ENCODE measurements around the gene TOLLIP.

DNA sequence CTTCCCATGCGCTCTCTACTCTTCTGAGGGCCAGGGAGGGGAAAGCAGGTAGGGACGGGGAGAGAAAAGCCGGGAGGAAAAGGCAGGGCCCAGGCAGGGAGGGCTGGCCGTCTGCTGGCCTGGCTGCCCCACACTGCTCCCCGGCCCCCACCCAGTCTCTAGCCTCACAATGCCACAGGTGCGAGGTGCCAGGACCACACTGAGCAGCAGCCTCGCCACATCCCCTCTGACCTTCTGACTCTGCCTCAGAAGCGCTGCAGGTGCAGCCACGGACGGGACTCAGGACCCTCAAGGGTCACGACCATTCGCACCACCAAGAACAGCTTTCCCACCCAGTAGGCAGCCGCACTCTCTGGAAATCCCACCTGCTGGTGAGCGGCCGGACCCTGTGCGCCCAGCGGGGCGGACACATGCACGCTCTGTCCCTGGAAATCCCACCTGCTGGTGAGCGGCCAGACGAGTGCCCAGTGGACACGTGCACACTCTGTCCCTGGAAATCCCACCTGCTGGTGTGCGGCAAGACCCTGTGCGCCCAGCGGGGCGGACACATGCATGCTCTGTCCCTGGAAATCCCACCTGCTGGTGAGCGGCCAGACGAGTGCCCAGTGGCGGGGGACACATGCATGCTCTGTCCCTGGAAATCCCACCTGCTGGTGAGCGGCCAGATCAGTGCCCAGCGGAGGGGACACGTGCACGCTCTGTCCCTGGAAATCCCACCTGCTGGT lies 20.1 kb downstream of the TOLLIP start:
- TF ChIP-seq EP300 (IDR thresholded peaks at IDR 0.05), result no peak
- TF ChIP-seq, protein P1, sequence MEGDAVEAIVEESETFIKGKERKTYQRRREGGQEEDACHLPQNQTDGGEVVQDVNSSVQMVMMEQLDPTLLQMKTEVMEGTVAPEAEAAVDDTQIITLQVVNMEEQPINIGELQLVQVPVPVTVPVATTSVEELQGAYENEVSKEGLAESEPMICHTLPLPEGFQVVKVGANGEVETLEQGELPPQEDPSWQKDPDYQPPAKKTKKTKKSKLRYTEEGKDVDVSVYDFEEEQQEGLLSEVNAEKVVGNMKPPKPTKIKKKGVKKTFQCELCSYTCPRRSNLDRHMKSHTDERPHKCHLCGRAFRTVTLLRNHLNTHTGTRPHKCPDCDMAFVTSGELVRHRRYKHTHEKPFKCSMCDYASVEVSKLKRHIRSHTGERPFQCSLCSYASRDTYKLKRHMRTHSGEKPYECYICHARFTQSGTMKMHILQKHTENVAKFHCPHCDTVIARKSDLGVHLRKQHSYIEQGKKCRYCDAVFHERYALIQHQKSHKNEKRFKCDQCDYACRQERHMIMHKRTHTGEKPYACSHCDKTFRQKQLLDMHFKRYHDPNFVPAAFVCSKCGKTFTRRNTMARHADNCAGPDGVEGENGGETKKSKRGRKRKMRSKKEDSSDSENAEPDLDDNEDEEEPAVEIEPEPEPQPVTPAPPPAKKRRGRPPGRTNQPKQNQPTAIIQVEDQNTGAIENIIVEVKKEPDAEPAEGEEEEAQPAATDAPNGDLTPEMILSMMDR (IDR thresholded peaks at IDR 0.05), result no peak

Measured in ovary (tissue), 3 donors.